GM12878 (cell line): Measurements from ENCODE around the gene TMX3. TPM values are rescaled to one million over a fixed set of nuclear protein-coding genes. Genes with fewer than 3 reads are reported as not detected.

ENCODE experiments used
- ATAC-seq: fragments of 200-7000 bp; cut with Tn5 transposase; 3 replicates; pipeline ENCODE4 v1.9.1; 2020; ENCODE audit warnings: mild to moderate bottlenecking, moderate library complexity
- BruUV-seq: library from RNA; stranded (reverse); fragments of 400-500 nt; replicated peaks from 2 replicates; lab custom pipeline; 2021; lab: Mats Ljungman, UMichigan
- CTCF ChIA-PET: fragments of 300-600 bp; sonication (Branson Sonifier 250); formaldehyde crosslinking; extraction: SDS; loops from one replicate; lab custom pipeline; 2021; ENCODE audit warnings: inconsistent platforms; lab: Yijun Ruan, JAX
- POLR2A ChIA-PET: fragments of 350-600 bp; formaldehyde crosslinking; extraction: SDS; loops from one replicate; lab custom pipeline; 2021; ENCODE audit warnings: inconsistent platforms; lab: Charles Lee
- RAD21 ChIA-PET: fragments of 300-600 bp; sonication (Branson Sonifier 250); formaldehyde crosslinking; loops from one replicate; lab custom pipeline; 2023; ENCODE audit warnings: antibody characterized with exemption; ENCODE audit not compliant: unreplicated experiment; lab: Charles Lee
- SMC1A ChIA-PET: fragments of 300-600 bp; sonication (Branson Sonifier 250); formaldehyde crosslinking; loops from one replicate; lab custom pipeline; 2023; ENCODE audit not compliant: unreplicated experiment, uncharacterized antibody; lab: Charles Lee
- DNase-seq: peaks from one replicate; pipeline ENCODE4 v3.0.0-alpha.2; 2011; ENCODE audit warnings: low read depth, low spot score
- FAIRE-seq: peaks from 3 replicates; lab custom pipeline; 2011; peaks lifted over from hg19 to GRCh38; lab: Jason Lieb, UNC
- H2AFZ ChIP-seq: 2 replicates; pipeline ENCODE4 v1.6.0; 2011; ENCODE audit warnings: low read depth, low read length, control low read depth; ENCODE audit not compliant: control insufficient read depth
- H3K27ac ChIP-seq: 2 replicates; pipeline ENCODE4 v1.5.1; 2011; ENCODE audit warnings: control low read depth; ENCODE audit not compliant: control insufficient read depth, insufficient read depth
- H3K27me3 ChIP-seq, 2 experiments: replicated peaks in 1 of 2; 2 replicates each; pipeline versions ENCODE4 v1.6.0 to v1.6.1; 2011; ENCODE audit warnings: low read length in 1 of 2; ENCODE audit not compliant: control insufficient read depth in 2 of 2, insufficient read depth in 2 of 2
- H3K36me3 ChIP-seq, 2 experiments: 2 replicates each; pipeline ENCODE4 v1.5.1; 2011; ENCODE audit warnings: low read length in 1 of 2; ENCODE audit not compliant: control insufficient read depth in 2 of 2, insufficient read depth in 2 of 2
- H3K4me1 ChIP-seq: 2 replicates; pipeline ENCODE4 v1.6.1; 2011; ENCODE audit warnings: mild to moderate bottlenecking, low read length, moderate library complexity, mixed read lengths; ENCODE audit not compliant: control insufficient read depth, insufficient read depth
- H3K4me2 ChIP-seq: 2 replicates; pipeline ENCODE4 v1.6.0; 2011; ENCODE audit warnings: control low read depth; ENCODE audit not compliant: control insufficient read depth, insufficient read depth
- H3K4me3 ChIP-seq: fragments of 200-600 bp; sonication (generic); 2 replicates; pipeline ENCODE4 v1.5.1; 2016
- H3K79me2 ChIP-seq: 2 replicates; pipeline ENCODE4 v1.6.0; 2011; ENCODE audit warnings: low read length; ENCODE audit not compliant: control insufficient read depth, insufficient read depth
- H3K9ac ChIP-seq: 2 replicates; pipeline ENCODE4 v1.8.0; 2011; ENCODE audit warnings: low read length, control low read depth, mixed read lengths; ENCODE audit not compliant: control insufficient read depth, insufficient read depth
- H3K9me3 ChIP-seq: replicated peaks from 3 replicates; pipeline ENCODE4 v1.5.1; 2011; ENCODE audit warnings: mild to moderate bottlenecking, low read length; ENCODE audit not compliant: control insufficient read depth, insufficient read depth
- H4K20me1 ChIP-seq: 2 replicates; pipeline ENCODE4 v1.6.0; 2011; ENCODE audit not compliant: control insufficient read depth, insufficient read depth
- ASH2L ChIP-seq: fragments of 300-600, 200-600 bp; sonication (generic); IDR thresholded peaks from 2 replicates; pipeline ENCODE4 v1.6.1; 2017; ENCODE audit warnings: low read depth, mild to moderate bottlenecking, borderline replicate concordance
- BHLHE40 ChIP-seq, 2 experiments: fragments of 450-650 bp in 1 of 2; IDR thresholded peaks; 2 replicates each; pipeline ENCODE4 v1.6.1; 2011 to 2017; ENCODE audit warnings: low read depth in 2 of 2, borderline replicate concordance in 1 of 2, improper control_type of control experiment in 1 of 2, low read length in 1 of 2, mild to moderate bottlenecking in 1 of 2
- FOXK2 ChIP-seq: fragments of 450-650 bp; IDR thresholded peaks from 2 replicates; pipeline ENCODE4 v1.6.1; 2017; ENCODE audit warnings: mild to moderate bottlenecking, moderate library complexity
- HDGF ChIP-seq: fragments of 450-650 bp; IDR thresholded peaks from 2 replicates; pipeline ENCODE4 v1.6.1; 2016; ENCODE audit warnings: antibody characterized with exemption
- IRF4 ChIP-seq: IDR thresholded peaks from 2 replicates; pipeline ENCODE4 v1.6.1; 2011; ENCODE audit warnings: low read depth, low read length
- MEF2B ChIP-seq: fragments of 450-650 bp; IDR thresholded peaks from 2 replicates; pipeline ENCODE4 v1.6.1; 2018; ENCODE audit warnings: mild to moderate bottlenecking, moderate library complexity; ENCODE audit not compliant: partially characterized antibody, poor library complexity, severe bottlenecking
- MTA2 ChIP-seq: fragments of 450-650 bp; IDR thresholded peaks from 2 replicates; pipeline ENCODE4 v1.6.1; 2016; ENCODE audit warnings: low read depth, mild to moderate bottlenecking, moderate library complexity
- PAX5 ChIP-seq: IDR thresholded peaks from 2 replicates; pipeline ENCODE4 v1.6.1; 2011; ENCODE audit warnings: low read depth, low read length, borderline replicate concordance
- POU2F2 ChIP-seq: IDR thresholded peaks from 3 replicates; pipeline ENCODE4 v1.6.1; 2011; ENCODE audit warnings: low read depth, mild to moderate bottlenecking, low read length, borderline replicate concordance
- RCOR1 ChIP-seq: conservative IDR thresholded peaks from 2 replicates; pipeline ENCODE4 v1.6.1; 2012; ENCODE audit warnings: low read depth, low read length, improper control_type of control experiment
- SRF ChIP-seq, 2 experiments: IDR thresholded peaks; 2 replicates each; pipeline ENCODE4 v1.6.1; 2011; ENCODE audit warnings: low read depth in 2 of 2, low read length in 2 of 2, mild to moderate bottlenecking in 1 of 2, moderate library complexity in 1 of 2
- ZNF207 ChIP-seq: fragments of 450-650 bp; IDR thresholded peaks from 2 replicates; pipeline ENCODE4 v1.6.1; 2014; ENCODE audit warnings: antibody characterized with exemption, mild to moderate bottlenecking, borderline replicate concordance
- ZNF24 ChIP-seq: fragments of 450-650 bp; IDR thresholded peaks from 2 replicates; pipeline ENCODE4 v1.6.1; 2017; ENCODE audit warnings: antibody characterized with exemption, mild to moderate bottlenecking
- WGBS: methylation state at CpG from one replicate; pipeline ENCODE4 v1.1.6; 2016; ENCODE audit warnings: low lambda C conversion rate; ENCODE audit not compliant: insufficient replicate concordance, insufficient coverage; ENCODE audit errors: missing lambda C conversion rate; 5-methylcytosine and 5-hydroxymethylcytosine counted together
- in situ Hi-C: fragments of 300-500 bp; cut with MboI; formaldehyde crosslinking; loops from 9 replicates; pipeline ENCODE4 v1.14.3; 2018; ENCODE audit warnings: mixed read lengths
- intact Hi-C: fragments of 100-400 bp; cut with micrococcal nuclease; formaldehyde crosslinking; loops from one replicate; pipeline ENCODE4 v1.14.2; 2022; ENCODE audit not compliant: unreplicated experiment
- polyA plus RNA-seq, 11 experiments: library from polyadenylated mRNA; depleted of rRNA in 4 of 11; unstranded in 6 of 11; stranded (reverse) in 5 of 11; fragments of >200 nt; fragmentation: Nextera tagmentation in 4 of 11; fragmentation: Illumina TruSeq in 1 of 11; extraction: Ambion mirVana in 4 of 11; extraction: Trizol in 1 of 11; gene quantifications; 1 replicate in 1 of 11; 2 replicates in 10 of 11; pipeline versions ENCODE4 v1.2.1 to v1.2.3, GENCODE V29; 2011 to 2016; ENCODE audit warnings: inconsistent platforms in 2 of 11, missing spikeins in 2 of 11, low read depth in 1 of 11
- total RNA-seq, 4 experiments: library from RNA; depleted of rRNA in 3 of 4; stranded (reverse); fragments of >200 nt in 3 of 4; fragmentation: Illumina TruSeq in 1 of 4; extraction: Trizol in 1 of 4; gene quantifications; 2 replicates each; pipeline versions ENCODE4 v1.2.1 to v1.2.3, GENCODE V29; 2013 to 2021
- TF ChIP-seq, protein P1 (sequence below): fragments of 450-650 bp; IDR thresholded peaks from 2 replicates; pipeline ENCODE4 v1.6.1; 2017; ENCODE audit warnings: borderline replicate concordance
- TF ChIP-seq, protein P2 (sequence below): fragments of 450-650 bp; IDR thresholded peaks from 2 replicates; pipeline ENCODE4 v1.6.1; 2014; ENCODE audit warnings: mild to moderate bottlenecking

TMX3 gene
- total and polyA plus RNA-seq, 10 of the 15 experiments (the other 5 are each of a cell fraction or from before 2014, with no cell fraction given): 14.2 to 85.6 (median 29.7) TPM

DNA sequence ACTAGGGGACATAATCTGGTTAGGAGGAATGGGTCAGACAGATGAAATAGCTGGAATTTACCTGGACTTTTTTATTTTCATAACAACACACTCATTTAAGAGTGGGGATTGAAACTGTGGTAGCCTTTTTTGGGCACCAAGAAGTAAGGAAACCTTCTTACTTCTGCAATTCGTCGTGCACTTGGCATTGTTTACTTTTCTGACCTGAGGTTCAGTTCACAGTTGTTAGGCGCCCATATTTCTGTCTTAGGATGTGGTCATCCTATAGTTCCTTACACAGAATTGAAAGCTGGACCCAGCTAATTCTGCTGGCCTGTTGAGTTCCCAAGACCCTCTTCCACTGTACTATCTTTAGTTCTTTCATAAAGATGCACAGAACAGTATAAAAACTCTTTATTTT is 72.9 kb downstream of the TMX3 start:
- no peaks in the 10 kb centered on the region for H3K4me1 ChIP-seq
- no peak overlapping the region for H3K4me2 ChIP-seq
- in situ Hi-C loops: no loop called here
- WGBS: 0% methylated on average over 3 of the region's 3 CpGs
- no peaks in the 10 kb centered on the region for H4K20me1 ChIP-seq
- ATAC-seq (no peak), FAIRE-seq (no peak), DNase-seq (no peak)
- no peak overlapping the region for H3K27ac ChIP-seq
- H3K79me2 ChIP-seq: no peaks in the 10 kb centered on the region
- no peak overlapping the region for H3K9ac ChIP-seq
- H3K36me3 ChIP-seq: no peaks in the 10 kb centered on the region
- H3K27me3 ChIP-seq: no peaks in the 10 kb centered on the region
- TF ChIP-seq BHLHE40 (IDR thresholded peaks at IDR 0.05; ENCODE audit: borderline replicate concordance in 1 of 2, low read depth in 2 of 2, low read length in 1 of 2): no peak
- TF ChIP-seq ASH2L: no peak
- TF ChIP-seq POU2F2: no peak
- CTCF ChIA-PET: interaction anchor here (1.0 kb wide), 1 partner anchor 18 kb away, joined by 4 read pairs; no protein-coding TSS in a partner anchor
- RAD21 ChIA-PET: no interaction called here
- intact Hi-C loops: no loop called here
- POLR2A ChIA-PET: no interaction called here
- no peak overlapping the region for H3K4me3 ChIP-seq
- no peaks in the 10 kb centered on the region for H3K9me3 ChIP-seq
- no TSS peak for BruUV-seq
- SMC1A ChIA-PET: no interaction called here
- H2AFZ ChIP-seq: no peak overlapping the region

DNA sequence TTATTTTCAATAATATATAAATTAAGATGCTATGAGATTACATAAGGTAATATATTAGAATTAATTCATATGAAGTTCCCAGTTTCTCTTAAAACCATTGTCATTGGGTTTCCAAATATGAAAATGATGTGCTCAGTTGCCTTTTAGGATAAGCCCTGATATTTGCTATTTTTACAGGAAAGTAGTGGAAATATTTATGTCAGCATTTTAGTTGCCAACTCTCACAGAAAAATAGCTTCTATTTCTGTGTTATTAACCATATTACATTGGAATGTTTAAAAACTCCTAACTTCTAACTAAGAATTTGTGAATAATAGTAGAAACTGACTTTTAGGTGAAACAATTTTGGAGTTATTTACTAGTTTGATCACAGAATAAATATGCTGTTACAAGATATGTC is 74.0 kb downstream of the TMX3 start:
- Histone ChIP-seq H3K4me2 (no peak overlapping the region), H3K79me2 (no peaks in the 10 kb centered on the region), H3K9ac (no peak overlapping the region), H3K9me3 (no peaks in the 10 kb centered on the region), H3K27me3 (no peaks in the 10 kb centered on the region), H3K4me3 (no peak overlapping the region), H2AFZ (no peak overlapping the region), H3K36me3 (no peaks in the 10 kb centered on the region), H3K27ac (no peak overlapping the region), H4K20me1 (no peaks in the 10 kb centered on the region), H3K4me1 (no peaks in the 10 kb centered on the region)
- in situ Hi-C loops (no loop called here), intact Hi-C loops (no loop called here)
- FAIRE-seq (no peak), ATAC-seq (no peak), DNase-seq (no peak)
- no TSS peak for BruUV-seq
- no peak for TF ChIP-seq HDGF
- TF ChIP-seq ZNF24: no peak
- TF ChIP-seq MEF2B: no peak
- TF ChIP-seq, protein P1, sequence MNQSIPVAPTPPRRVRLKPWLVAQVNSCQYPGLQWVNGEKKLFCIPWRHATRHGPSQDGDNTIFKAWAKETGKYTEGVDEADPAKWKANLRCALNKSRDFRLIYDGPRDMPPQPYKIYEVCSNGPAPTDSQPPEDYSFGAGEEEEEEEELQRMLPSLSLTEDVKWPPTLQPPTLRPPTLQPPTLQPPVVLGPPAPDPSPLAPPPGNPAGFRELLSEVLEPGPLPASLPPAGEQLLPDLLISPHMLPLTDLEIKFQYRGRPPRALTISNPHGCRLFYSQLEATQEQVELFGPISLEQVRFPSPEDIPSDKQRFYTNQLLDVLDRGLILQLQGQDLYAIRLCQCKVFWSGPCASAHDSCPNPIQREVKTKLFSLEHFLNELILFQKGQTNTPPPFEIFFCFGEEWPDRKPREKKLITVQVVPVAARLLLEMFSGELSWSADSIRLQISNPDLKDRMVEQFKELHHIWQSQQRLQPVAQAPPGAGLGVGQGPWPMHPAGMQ: no peak
- no peak for TF ChIP-seq SRF (IDR thresholded peaks at IDR 0.05; ENCODE audit: low read depth in 2 of 2, low read length in 2 of 2)
- no peak for TF ChIP-seq ZNF207
- TF ChIP-seq, protein P2, sequence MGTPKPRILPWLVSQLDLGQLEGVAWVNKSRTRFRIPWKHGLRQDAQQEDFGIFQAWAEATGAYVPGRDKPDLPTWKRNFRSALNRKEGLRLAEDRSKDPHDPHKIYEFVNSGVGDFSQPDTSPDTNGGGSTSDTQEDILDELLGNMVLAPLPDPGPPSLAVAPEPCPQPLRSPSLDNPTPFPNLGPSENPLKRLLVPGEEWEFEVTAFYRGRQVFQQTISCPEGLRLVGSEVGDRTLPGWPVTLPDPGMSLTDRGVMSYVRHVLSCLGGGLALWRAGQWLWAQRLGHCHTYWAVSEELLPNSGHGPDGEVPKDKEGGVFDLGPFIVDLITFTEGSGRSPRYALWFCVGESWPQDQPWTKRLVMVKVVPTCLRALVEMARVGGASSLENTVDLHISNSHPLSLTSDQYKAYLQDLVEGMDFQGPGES: no peak
- TF ChIP-seq MTA2: no peak
- no peak for TF ChIP-seq FOXK2
- no peak for TF ChIP-seq IRF4
- TF ChIP-seq RCOR1: no peak
- no peak for TF ChIP-seq PAX5
- RAD21 ChIA-PET: no interaction called here
- SMC1A ChIA-PET: interaction anchor here (0.8 to 1.0 kb wide), 2 partner anchors 15 to 26 kb away, joined by 3 read pairs; no protein-coding TSS in a partner anchor
- POLR2A ChIA-PET: no interaction called here
- CTCF ChIA-PET: interaction anchor here (1.3 kb wide), 1 partner anchor 18 kb away, joined by 5 read pairs; no protein-coding TSS in a partner anchor
